Measurements from ENCODE around the gene NIT1. TPM values are rescaled to one million over a fixed set of nuclear protein-coding genes. Genes with fewer than 3 reads are reported as not detected.

The NIT1 gene
- total and polyA plus RNA-seq, 2 donors (not counting 3 experiments of a cell fraction or from before 2014, with no cell fraction given) = 20.3 to 26.5 TPM

DNA sequence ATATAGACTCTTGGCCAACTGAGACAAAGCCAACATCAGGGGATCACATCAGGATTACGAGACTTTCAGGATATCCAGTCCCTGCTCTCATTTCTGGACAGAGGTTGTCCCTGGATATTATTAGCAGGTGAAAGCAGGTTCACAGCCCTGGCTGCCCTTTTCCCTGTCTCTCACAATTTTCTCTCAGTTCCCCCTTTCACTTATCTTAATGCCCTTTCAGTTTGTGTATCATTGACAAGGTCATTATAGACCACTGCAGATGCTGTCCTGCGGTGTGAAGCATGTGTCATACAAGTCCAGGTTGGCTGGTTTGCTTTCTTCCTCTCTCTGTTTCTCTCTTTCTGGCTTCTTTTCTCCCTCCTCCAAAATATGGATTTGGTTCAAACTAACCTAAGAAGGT is 21.9 kb upstream of the NIT1 start:
- H3K27me3 ChIP-seq (ENCODE audit: control insufficient read depth in 2 of 2, insufficient read depth in 2 of 2, low read length in 2 of 2) = no peaks in the 10 kb centered on the region
- CTCF ChIA-PET = interaction anchor here (0.7 to 7.6 kb wide), 9 partner anchors 37 to 261 kb away, joined by 3 to 197 read pairs (median 17); partner anchors contain the start of genes DEDD and F11R
- H3K4me1 ChIP-seq (ENCODE audit: control insufficient read depth, extremely low read depth, insufficient read depth, low read length) = peaks cover 8% of the 10 kb centered on the region
- H3K4me2 ChIP-seq (ENCODE audit: insufficient read depth, low read length) = no peak overlapping the region
- H4K20me1 ChIP-seq (replicated peaks; ENCODE audit: control insufficient read depth, extremely low read depth, insufficient read depth, low read length) = no peaks in the 10 kb centered on the region
- H3K27ac ChIP-seq (ENCODE audit: insufficient read depth, low read depth, low read length) = no peak overlapping the region
- no peaks in the 10 kb centered on the region for H3K9me1 ChIP-seq (replicated peaks; ENCODE audit: control insufficient read depth, extremely low read depth, insufficient read depth, low read length)
- no peaks in the 10 kb centered on the region for H3K9me3 ChIP-seq (replicated peaks; ENCODE audit: control insufficient read depth, insufficient read depth, low read length)
- no TSS peak for BruUV-seq (replicated peaks)
- H3K4me3 ChIP-seq (replicated peaks in 1 of 3; ENCODE audit: insufficient read depth in 1 of 3, low read depth in 1 of 3, low read length in 3 of 3) = no peak overlapping the region
- TF ChIP-seq POLR2AphosphoS5 (IDR thresholded peaks at IDR 0.05; ENCODE audit: insufficient read depth, low read depth, low read length) = no peak
- TF ChIP-seq, protein P1, sequence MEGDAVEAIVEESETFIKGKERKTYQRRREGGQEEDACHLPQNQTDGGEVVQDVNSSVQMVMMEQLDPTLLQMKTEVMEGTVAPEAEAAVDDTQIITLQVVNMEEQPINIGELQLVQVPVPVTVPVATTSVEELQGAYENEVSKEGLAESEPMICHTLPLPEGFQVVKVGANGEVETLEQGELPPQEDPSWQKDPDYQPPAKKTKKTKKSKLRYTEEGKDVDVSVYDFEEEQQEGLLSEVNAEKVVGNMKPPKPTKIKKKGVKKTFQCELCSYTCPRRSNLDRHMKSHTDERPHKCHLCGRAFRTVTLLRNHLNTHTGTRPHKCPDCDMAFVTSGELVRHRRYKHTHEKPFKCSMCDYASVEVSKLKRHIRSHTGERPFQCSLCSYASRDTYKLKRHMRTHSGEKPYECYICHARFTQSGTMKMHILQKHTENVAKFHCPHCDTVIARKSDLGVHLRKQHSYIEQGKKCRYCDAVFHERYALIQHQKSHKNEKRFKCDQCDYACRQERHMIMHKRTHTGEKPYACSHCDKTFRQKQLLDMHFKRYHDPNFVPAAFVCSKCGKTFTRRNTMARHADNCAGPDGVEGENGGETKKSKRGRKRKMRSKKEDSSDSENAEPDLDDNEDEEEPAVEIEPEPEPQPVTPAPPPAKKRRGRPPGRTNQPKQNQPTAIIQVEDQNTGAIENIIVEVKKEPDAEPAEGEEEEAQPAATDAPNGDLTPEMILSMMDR (IDR thresholded peaks at IDR 0.05; ENCODE audit: extremely low read depth in 1 of 2, insufficient read depth in 1 of 2, low read depth in 1 of 2, low read length in 2 of 2) = no peak
- no peak for TF ChIP-seq EZH2 (IDR thresholded peaks at IDR 0.05; ENCODE audit: borderline replicate concordance, low read depth, low read length, severe bottlenecking)
- TF ChIP-seq GATA2 (IDR thresholded peaks at IDR 0.05; ENCODE audit: insufficient read depth, insufficient read length, low read depth, low read length) = no peak
- no peak for TF ChIP-seq POLR2A (IDR thresholded peaks at IDR 0.05; ENCODE audit: low read depth, low read length)
- TF ChIP-seq JUN (IDR thresholded peaks at IDR 0.05; ENCODE audit: borderline replicate concordance, insufficient read depth, insufficient read length, low read depth) = no peak
- TF ChIP-seq MYC (IDR thresholded peaks at IDR 0.05; ENCODE audit: low read depth, low read length) = no peak
- TF ChIP-seq, protein P2, sequence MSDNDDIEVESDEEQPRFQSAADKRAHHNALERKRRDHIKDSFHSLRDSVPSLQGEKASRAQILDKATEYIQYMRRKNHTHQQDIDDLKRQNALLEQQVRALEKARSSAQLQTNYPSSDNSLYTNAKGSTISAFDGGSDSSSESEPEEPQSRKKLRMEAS (IDR thresholded peaks at IDR 0.05; ENCODE audit: insufficient read depth, insufficient read length) = no peak
- TF ChIP-seq FOS (IDR thresholded peaks at IDR 0.05; ENCODE audit: borderline replicate concordance, insufficient read depth, low read length) = no peak
- intact Hi-C loops (cut with micrococcal nuclease) (loop anchor here (2.0 to 5.0 kb wide), 2 partner anchors 261 to 369 kb away; no protein-coding TSS in a partner anchor), dilution Hi-C loops (cut with MboI; ENCODE audit: extremely low pct_ligation_motif_present, low sequenced_read_pairs) (no loop called here)
- no peak for FAIRE-seq
- no peaks in the 10 kb centered on the region for H3K79me2 ChIP-seq (ENCODE audit: control insufficient read depth, insufficient read depth, low read length)
- no peak overlapping the region for H2AFZ ChIP-seq (ENCODE audit: low read depth, low read length)
- no peak overlapping the region for H3K9ac ChIP-seq (replicated peaks; ENCODE audit: extremely low read depth, insufficient read depth, low read length)
- POLR2A ChIA-PET = no interaction called here
- H3K36me3 ChIP-seq (ENCODE audit: control insufficient read depth in 2 of 2, extremely low read depth in 1 of 2, insufficient read depth in 2 of 2, low read length in 2 of 2) = peaks cover 2 to 5% of the 10 kb centered on the region in 2 experiments
- no peak for DNase-seq (ENCODE audit: low read depth, low spot score)

Measured in endothelial cell of umbilical vein (primary cell).